GM10266 (cell line): Measurements from ENCODE around the gene NDRG4.

ENCODE experiments used
- DNase-seq: peaks from one replicate; pipeline ENCODE4 v3.0.0; 2012; ENCODE audit errors: extremely low spot score
- CTCF ChIP-seq: IDR thresholded peaks from 2 replicates; pipeline ENCODE4 v1.5.1; 2012; ENCODE audit warnings: mild to moderate bottlenecking, low read depth; ENCODE audit not compliant: control insufficient read depth, insufficient read depth; ENCODE audit errors: missing control alignments

NDRG4 gene

GRCh38 chr16:58466396-58466795 is 33.5 kb upstream of the NDRG4 start:
- TF ChIP-seq CTCF = no peak
- DNase-seq = no peak

GRCh38 chr16:58467905-58468304 is 32.0 kb upstream of the NDRG4 start:
- no peak for TF ChIP-seq CTCF

GRCh38 chr16:58471209-58471975 is 28.6 kb upstream of the NDRG4 start:
- no peak for DNase-seq
- no peak for TF ChIP-seq CTCF

More at GRCh38 chr16:58467905-58468304, 32.0 kb upstream of the NDRG4 start:
- no peak for DNase-seq

- no peak for TF ChIP-seq CTCF
- no peak for DNase-seq
Observed at GRCh38 chr16:58472266-58472665, 27.7 kb upstream of the NDRG4 start.

GRCh38 chr16:58472827-58473226 is 27.1 kb upstream of the NDRG4 start:
- no peak for DNase-seq

GRCh38 chr16:58474296-58474695 is 25.6 kb upstream of the NDRG4 start:
- no peak for DNase-seq
- no peak for TF ChIP-seq CTCF

More at GRCh38 chr16:58472827-58473226, 27.1 kb upstream of the NDRG4 start:
- TF ChIP-seq CTCF = no peak

- TF ChIP-seq CTCF = no peak
- DNase-seq = no peak
Observed at GRCh38 chr16:58475091-58475619, 24.8 kb upstream of the NDRG4 start.
